SK-N-MC (cell line): ENCODE data around the gene RHCG.

ENCODE experiments used
- DNase-seq: peaks from one replicate; pipeline ENCODE4 v3.0.0-alpha.2; 2011; ENCODE audit warnings: low read depth, low spot score
- H3K27ac ChIP-seq: fragments of 200-600 bp; sonication (generic); 2 replicates; pipeline ENCODE4 v1.5.1; 2016; ENCODE audit warnings: mixed run types
- H3K36me3 ChIP-seq: fragments of 200-600 bp; sonication (generic); 2 replicates; pipeline ENCODE4 v1.6.1; 2017; ENCODE audit warnings: antibody characterized with exemption, low read length, mixed read lengths; ENCODE audit not compliant: insufficient read depth
- H3K4me3 ChIP-seq: fragments of 200-600 bp; sonication (generic); 2 replicates; pipeline ENCODE4 v1.5.1; 2016
- H3K9ac ChIP-seq: fragments of 200-600 bp; sonication (generic); 2 replicates; pipeline ENCODE4 v1.8.0; 2017; ENCODE audit warnings: mixed run types, mixed read lengths; ENCODE audit not compliant: insufficient read length
- H3K9me3 ChIP-seq: fragments of 200-600 bp; sonication (generic); 2 replicates; pipeline ENCODE4 v1.6.1; 2017; ENCODE audit warnings: low read depth, mild to moderate bottlenecking, antibody characterized with exemption, low read length, moderate library complexity, mixed read lengths
- EZH2 ChIP-seq: fragments of 200-600 bp; sonication (generic); IDR thresholded peaks from one replicate; pipeline ENCODE4 v1.6.1; 2017; ENCODE audit warnings: antibody characterized with exemption
- FOXP2 ChIP-seq: optimal IDR thresholded peaks from 2 replicates; pipeline ENCODE3; 2011; ENCODE audit warnings: mild to moderate bottlenecking, moderate library complexity; ENCODE audit not compliant: insufficient read depth; ENCODE audit errors: extremely low read length, control extremely low read depth
- POLR2AphosphoS5 ChIP-seq: IDR thresholded peaks from 2 replicates; pipeline ENCODE4 v1.6.1; 2012; ENCODE audit warnings: mild to moderate bottlenecking, low read depth, low read length, borderline replicate concordance

The RHCG gene

DNA sequence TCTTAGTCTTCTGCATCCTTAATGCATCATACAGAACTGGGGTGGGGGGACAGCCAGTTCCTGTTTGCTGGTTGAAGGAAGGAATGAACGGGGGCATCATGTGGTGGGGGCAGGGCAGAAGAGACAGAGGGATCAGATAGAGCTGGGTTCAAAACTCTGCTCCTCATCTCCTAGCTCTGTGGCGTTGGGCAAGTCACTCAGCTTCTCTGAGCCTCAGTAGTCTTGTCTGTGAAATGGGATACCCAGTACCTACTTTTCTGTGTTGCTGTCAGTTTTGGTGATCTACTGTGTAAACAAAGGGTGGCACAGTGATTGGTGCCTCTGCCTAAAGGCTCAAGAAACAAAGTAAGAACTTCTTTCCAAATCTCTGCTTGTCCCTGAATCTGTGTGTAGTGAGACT, 36.3 kb downstream of the RHCG start:
- H3K36me3 ChIP-seq = no peaks in the 10 kb centered on the region
- H3K27ac ChIP-seq = no peak overlapping the region
- no peaks in the 10 kb centered on the region; the same call in 1 of the 2 replicates for H3K9me3 ChIP-seq
- TF ChIP-seq POLR2AphosphoS5 (no peak), FOXP2 (no peak), EZH2 (no peak)
- no peak overlapping the region for H3K9ac ChIP-seq
- no peak for DNase-seq
- H3K4me3 ChIP-seq = no peak overlapping the region

DNA sequence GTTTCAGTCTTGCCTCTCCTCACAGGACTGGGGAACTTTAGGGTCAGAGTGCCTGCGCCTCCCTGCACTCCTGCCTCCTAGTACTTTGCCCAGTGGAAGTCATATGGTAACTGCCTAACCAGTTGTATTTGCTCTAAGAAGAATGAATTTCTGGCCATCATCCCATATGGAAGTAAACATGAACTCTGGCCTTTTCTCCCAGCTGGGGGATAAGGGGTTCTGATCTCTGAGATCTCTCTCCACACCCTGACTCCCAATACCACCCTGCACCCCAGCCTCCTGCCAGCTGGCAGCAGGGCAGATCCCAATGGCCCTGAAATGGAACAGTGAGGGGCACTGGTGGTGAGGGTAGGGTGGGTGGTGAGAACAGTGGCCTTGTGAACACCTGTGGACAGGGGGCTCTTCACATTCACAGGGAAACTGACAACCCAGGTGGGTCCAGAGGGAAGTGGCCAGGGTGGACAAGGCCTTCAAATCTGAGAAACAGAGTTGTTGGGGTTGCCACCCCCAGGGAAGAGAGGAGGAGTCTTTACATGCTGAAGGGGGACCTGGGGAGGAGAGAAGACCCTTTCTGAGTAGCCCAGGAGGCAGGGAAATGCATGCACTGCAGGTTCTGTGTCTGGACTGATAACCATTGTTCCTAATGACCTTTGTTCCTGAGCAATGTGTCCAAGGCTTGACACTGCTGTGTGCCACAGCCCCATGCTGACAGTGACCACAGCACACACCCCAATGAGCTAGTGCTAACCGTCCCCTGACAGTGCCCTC, 36.9 kb downstream of the RHCG start:
- no peak overlapping the region for H3K9ac ChIP-seq
- no peak for DNase-seq
- no peak for TF ChIP-seq FOXP2
- TF ChIP-seq POLR2AphosphoS5 = no peak
- TF ChIP-seq EZH2 = no peak
- H3K27ac ChIP-seq = no peak overlapping the region
- H3K9me3 ChIP-seq = no peaks in the 10 kb centered on the region; the same call in 1 of the 2 replicates
- no peak overlapping the region for H3K4me3 ChIP-seq
- no peaks in the 10 kb centered on the region for H3K36me3 ChIP-seq

DNA sequence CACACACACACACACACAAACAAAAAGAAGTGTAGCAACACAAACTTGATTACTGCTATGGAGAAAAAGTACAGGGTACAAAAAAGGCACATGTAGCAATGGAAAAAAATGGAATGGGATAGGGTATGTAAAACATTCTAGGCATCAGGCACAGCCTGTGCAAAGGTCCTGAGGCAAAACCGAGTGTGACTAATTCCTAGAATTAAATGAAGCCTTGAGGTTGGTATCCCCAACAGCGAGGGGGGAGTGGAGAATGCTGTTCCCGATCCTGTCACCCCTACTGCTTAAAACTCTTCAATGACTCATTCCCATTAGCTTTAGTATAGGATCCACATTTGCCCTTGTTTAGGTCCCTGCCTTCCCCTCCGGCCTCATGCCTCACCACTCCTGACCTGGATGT, 37.9 kb downstream of the RHCG start:
- TF ChIP-seq EZH2 (no peak), FOXP2 (no peak), POLR2AphosphoS5 (no peak)
- Histone ChIP-seq H3K36me3 (no peaks in the 10 kb centered on the region), H3K27ac (no peak overlapping the region), H3K9me3 (no peaks in the 10 kb centered on the region; the same call in 1 of the 2 replicates), H3K4me3 (no peak overlapping the region), H3K9ac (no peak overlapping the region)
- DNase-seq = no peak

DNA sequence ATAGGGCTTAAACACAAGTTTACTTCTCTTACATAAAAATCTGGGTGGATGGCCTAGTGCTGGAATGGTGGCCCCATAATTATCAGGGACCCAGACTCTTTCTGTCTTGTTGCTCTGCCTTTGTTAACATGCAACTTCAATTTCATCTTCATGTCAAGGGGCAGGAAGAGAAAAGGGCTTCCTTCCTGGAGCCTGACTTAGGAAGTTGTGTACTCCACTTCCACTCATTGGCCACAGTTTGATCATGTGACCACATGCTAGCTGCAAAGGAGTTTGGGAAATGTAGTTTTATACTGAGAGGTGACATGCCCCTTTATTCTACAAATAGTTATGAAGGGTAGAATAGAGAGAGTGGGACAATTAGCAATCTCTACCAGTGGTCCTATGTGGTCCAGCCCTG, 39.3 kb downstream of the RHCG start:
- DNase-seq = no peak
- Histone ChIP-seq H3K9me3 (no peaks in the 10 kb centered on the region; the same call in 1 of the 2 replicates), H3K9ac (no peak overlapping the region), H3K4me3 (no peak overlapping the region), H3K27ac (no peak overlapping the region), H3K36me3 (no peaks in the 10 kb centered on the region)
- no peak for TF ChIP-seq EZH2
- TF ChIP-seq FOXP2 = no peak
- TF ChIP-seq POLR2AphosphoS5 = no peak

DNA sequence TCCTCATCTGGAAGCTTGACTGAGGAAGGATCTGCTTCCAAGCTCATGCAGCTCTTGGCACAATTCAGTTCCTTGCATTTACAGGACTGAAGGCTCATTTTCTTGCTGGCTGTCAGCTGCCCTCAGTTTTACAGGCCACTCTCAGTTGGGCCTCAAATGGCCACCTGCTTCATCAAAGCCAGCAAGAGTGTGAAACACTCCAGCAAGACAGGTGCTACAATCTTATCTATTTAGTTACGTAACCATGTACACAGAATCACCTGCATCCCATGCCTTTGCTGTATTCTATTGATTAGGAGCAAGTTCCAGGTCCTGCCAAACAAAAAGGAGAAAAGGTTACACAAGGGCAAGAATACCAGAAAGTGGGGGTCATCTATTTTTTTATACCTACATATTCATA, 40.8 kb downstream of the RHCG start:
- Histone ChIP-seq H3K4me3 (no peak overlapping the region), H3K9me3 (no peaks in the 10 kb centered on the region; the same call in 1 of the 2 replicates), H3K27ac (no peak overlapping the region), H3K36me3 (no peaks in the 10 kb centered on the region), H3K9ac (no peak overlapping the region)
- DNase-seq = no peak
- TF ChIP-seq POLR2AphosphoS5 (no peak), EZH2 (no peak), FOXP2 (no peak)

DNA sequence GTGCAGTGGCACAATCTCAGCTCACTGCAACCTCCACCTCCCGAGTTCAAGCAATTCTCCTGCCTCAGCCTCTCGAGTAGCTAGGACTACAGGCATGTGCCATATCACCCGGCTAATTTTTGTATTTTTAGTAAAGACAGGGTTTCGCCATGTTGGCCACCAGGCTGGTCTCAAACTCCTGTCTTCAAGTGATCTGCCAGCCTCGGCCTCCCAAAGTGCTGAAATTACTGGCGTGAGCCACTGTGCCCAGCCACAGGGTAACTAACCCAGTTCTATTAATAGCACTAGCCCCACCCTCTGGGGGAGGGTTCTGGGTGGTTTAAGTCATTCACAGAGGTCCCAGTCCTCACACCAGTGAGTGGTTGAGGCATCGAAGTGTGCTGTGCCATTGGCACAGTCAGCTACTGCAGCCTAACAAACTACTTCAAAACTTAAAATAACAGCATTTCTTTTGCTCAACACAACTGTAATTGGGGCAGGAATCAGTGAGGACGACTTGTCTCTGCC, 44.0 kb downstream of the RHCG start:
- H3K9me3 ChIP-seq = no peaks in the 10 kb centered on the region; the same call in 1 of the 2 replicates
- no peaks in the 10 kb centered on the region for H3K36me3 ChIP-seq
- no peak overlapping the region for H3K4me3 ChIP-seq
- no peak for DNase-seq
- TF ChIP-seq EZH2 = no peak
- no peak for TF ChIP-seq POLR2AphosphoS5
- TF ChIP-seq FOXP2 = no peak
- H3K9ac ChIP-seq = no peak overlapping the region
- no peak overlapping the region; the same call in 1 of the 2 replicates for H3K27ac ChIP-seq

DNA sequence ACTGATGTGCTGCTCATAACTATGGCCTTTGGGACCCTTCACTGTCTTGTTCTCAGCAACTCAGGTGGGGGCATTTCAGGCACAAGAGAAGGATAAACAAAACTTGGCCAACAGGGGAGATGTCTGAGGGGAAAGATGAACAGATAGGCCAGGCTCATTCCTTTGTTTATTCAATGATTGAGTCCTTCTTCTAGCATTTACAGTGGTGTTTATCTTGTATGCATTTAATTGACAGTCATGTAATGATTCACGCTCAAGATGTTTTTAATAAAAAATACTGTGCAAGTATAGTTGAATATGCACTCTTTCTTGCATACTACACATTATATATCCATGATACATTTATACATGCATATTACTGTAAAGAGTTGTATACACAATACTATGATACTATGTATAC, 44.5 kb downstream of the RHCG start:
- Histone ChIP-seq H3K9ac (no peak overlapping the region), H3K9me3 (no peaks in the 10 kb centered on the region; the same call in 1 of the 2 replicates), H3K4me3 (no peak overlapping the region), H3K36me3 (no peaks in the 10 kb centered on the region), H3K27ac (no peak overlapping the region; the same call in 1 of the 2 replicates)
- TF ChIP-seq POLR2AphosphoS5 (no peak), EZH2 (no peak), FOXP2 (no peak)
- no peak for DNase-seq

DNA sequence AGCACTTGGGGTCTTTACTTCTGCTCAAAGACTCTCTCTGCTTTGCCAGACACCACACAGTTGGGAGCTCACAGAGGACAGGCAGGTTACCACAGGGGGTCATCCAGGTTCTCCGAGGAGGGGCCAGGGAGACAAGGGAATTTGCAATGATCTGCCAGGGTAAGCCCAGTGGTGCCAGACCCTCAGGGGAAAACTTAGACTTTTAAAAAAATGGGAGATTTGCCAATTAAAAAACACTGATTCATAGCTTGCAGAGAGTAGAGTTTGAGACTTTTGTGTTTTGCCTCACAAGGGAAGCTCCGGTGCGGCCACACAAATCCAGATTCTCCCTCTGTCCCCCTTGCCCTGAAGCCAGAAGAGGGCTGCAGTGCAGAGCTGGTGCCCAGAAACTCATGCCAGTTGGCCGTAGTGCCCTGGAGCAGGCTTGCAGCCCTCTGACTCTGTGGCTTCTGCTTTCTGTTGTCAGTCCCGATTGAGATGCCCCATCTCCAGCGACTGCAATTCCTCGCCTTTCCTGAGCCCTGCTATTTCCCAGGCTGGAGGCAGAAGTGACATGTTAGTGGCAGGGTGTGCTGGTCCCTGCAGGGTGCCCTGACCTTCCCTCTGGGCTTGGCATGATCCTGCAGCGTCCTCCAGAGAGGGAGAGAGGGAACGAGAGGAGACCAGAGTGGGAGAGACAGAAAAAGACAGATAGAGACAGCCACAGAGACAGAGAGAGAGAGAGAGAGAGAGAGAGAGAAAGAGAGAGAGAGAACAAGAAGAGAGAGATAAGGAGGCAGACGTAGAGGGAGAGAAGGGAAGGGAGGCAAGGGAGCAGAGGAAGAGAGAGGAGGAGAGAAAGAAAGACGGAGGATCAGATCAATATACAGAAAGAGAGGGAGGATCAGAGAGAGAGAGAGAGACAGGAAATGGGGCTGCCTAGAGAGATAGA, 46.0 kb downstream of the RHCG start:
- peak overlapping the region; percentile 57 for H3K9ac ChIP-seq
- peak overlapping the region; percentile 88 for H3K27ac ChIP-seq
- H3K9me3 ChIP-seq = no peaks in the 10 kb centered on the region; the same call in 1 of the 2 replicates
- DNase-seq = no peak
- TF ChIP-seq EZH2 (no peak), POLR2AphosphoS5 (no peak), FOXP2 (no peak)
- no peaks in the 10 kb centered on the region for H3K36me3 ChIP-seq
- peak overlapping the region; percentile 54 for H3K4me3 ChIP-seq
